Suprapubic skin (tissue), 4 donors: ENCODE data around the gene PLA2R1. TPM values are rescaled to one million over a fixed set of nuclear protein-coding genes. Genes with fewer than 3 reads are reported as not detected.
"Not testable (repeated sequence)": the region's sequence is repeated elsewhere in the genome, so short reads cannot be mapped to it uniquely, and the experiment has no call there.

ENCODE experiments used
- DNase-seq, 2 donors: peaks; one replicate each; pipeline ENCODE4 v3.0.0-alpha.2; 2019; ENCODE audit warnings: low spot score in 2 of 2
- H3K27ac ChIP-seq: fragments of 200-600 bp; sonication (generic); one replicate; pipeline ENCODE4 v1.5.1; 2019
- H3K27me3 ChIP-seq: fragments of 200-600 bp; sonication (generic); one replicate; pipeline ENCODE4 v1.5.1; 2019
- H3K36me3 ChIP-seq: fragments of 200-600 bp; sonication (generic); one replicate; pipeline ENCODE4 v1.5.1; 2019
- H3K4me1 ChIP-seq: fragments of 200-600 bp; sonication (generic); one replicate; pipeline ENCODE4 v1.5.1; 2019
- H3K4me3 ChIP-seq: fragments of 200-600 bp; sonication (generic); one replicate; pipeline ENCODE4 v1.5.1; 2019; ENCODE audit warnings: mild to moderate bottlenecking
- H3K9me3 ChIP-seq: fragments of 200-600 bp; sonication (generic); one replicate; pipeline ENCODE4 v1.5.1; 2019
- CTCF ChIP-seq, 2 donors: fragments of 200-600 bp in 1 of 2; fragments of 450-650 bp in 1 of 2; sonication (generic) in 1 of 2; IDR thresholded peaks; one replicate each; pipeline ENCODE4 v1.5.1; 2016 to 2019; ENCODE audit warnings: antibody characterized with exemption in 2 of 2, mild to moderate bottlenecking in 1 of 2, moderate library complexity in 1 of 2
- EP300 ChIP-seq: sonication (generic); formaldehyde crosslinking; IDR thresholded peaks from one replicate; pipeline ENCODE4 v1.6.1; 2017; ENCODE audit warnings: antibody characterized with exemption
- POLR2A ChIP-seq, 2 donors: fragments of 450-650 bp; IDR thresholded peaks; one replicate each; pipeline ENCODE4 v1.6.1; 2017; ENCODE audit warnings: antibody characterized with exemption in 2 of 2, mild to moderate bottlenecking in 2 of 2, moderate library complexity in 2 of 2
- POLR2AphosphoS5 ChIP-seq, 3 donors: sonication (generic); formaldehyde crosslinking; IDR thresholded peaks; one replicate each; pipeline ENCODE4 v1.6.1; 2017; ENCODE audit warnings: antibody characterized with exemption in 3 of 3
- WGBS: methylation state at CpG from one replicate; pipeline ENCODE4 v1.1.5; 2018; 5-methylcytosine and 5-hydroxymethylcytosine counted together
- total RNA-seq, 4 donors: library from RNA; depleted of rRNA; stranded (reverse); fragments of >200 nt; gene quantifications; one replicate each; pipeline ENCODE4 v1.1.0, GENCODE V29; 2016

Gene PLA2R1
- total RNA-seq, 4 donors from 2014 or later: 31.3 to 68.8 (median 40.8) TPM

GRCh38 chr2:159976527-159977160, 85.8 kb downstream of the PLA2R1 start:
- no peak overlapping the region for H3K27ac ChIP-seq
- no peak for TF ChIP-seq EP300
- no peak for TF ChIP-seq CTCF (IDR thresholded peaks at IDR 0.05)
- no peak for TF ChIP-seq POLR2AphosphoS5 (IDR thresholded peaks at IDR 0.05)
- TF ChIP-seq POLR2A (IDR thresholded peaks at IDR 0.05): no peak
- no peaks in the 10 kb centered on the region for H3K9me3 ChIP-seq
- peaks cover 12% of the 10 kb centered on the region for H3K36me3 ChIP-seq
- H3K4me3 ChIP-seq: no peak overlapping the region
- WGBS: 80% methylated on average over 5 of the region's 5 CpGs
- H3K27me3 ChIP-seq: no peaks in the 10 kb centered on the region
- DNase-seq: no peak
- H3K4me1 ChIP-seq: peaks cover 2% of the 10 kb centered on the region

GRCh38 chr2:159973325-159973724, 89.1 kb downstream of the PLA2R1 start:
- no peak for DNase-seq
- no peak overlapping the region for H3K27ac ChIP-seq
- no peaks in the 10 kb centered on the region for H3K4me1 ChIP-seq
- no peak overlapping the region for H3K4me3 ChIP-seq
- peaks cover 17% of the 10 kb centered on the region for H3K36me3 ChIP-seq
- H3K27me3 ChIP-seq: no peaks in the 10 kb centered on the region
- no peaks in the 10 kb centered on the region for H3K9me3 ChIP-seq
- TF ChIP-seq EP300: no peak
- 100% methylated on average over 1 of the region's 1 CpG for WGBS

- Histone ChIP-seq H3K36me3 (peaks cover 22% of the 10 kb centered on the region), H3K27me3 (no peaks in the 10 kb centered on the region), H3K9me3 (no peaks in the 10 kb centered on the region), H3K4me1 (no peaks in the 10 kb centered on the region), H3K4me3 (no peak overlapping the region), H3K27ac (no peak overlapping the region)
- no peak for TF ChIP-seq CTCF (IDR thresholded peaks at IDR 0.05)
- 63% methylated on average over 7 of the region's 7 CpGs for WGBS
- no peak for DNase-seq
Observed at GRCh38 chr2:159971365-159972152, 90.9 kb downstream of the PLA2R1 start.

- H3K4me1 ChIP-seq, H3K9me3 ChIP-seq, H3K27ac ChIP-seq, DNase-seq, H3K27me3 ChIP-seq, H3K4me3 ChIP-seq: not testable (repeated sequence)
- peaks cover 28% of the 10 kb centered on the region for H3K36me3 ChIP-seq
- WGBS: 95% methylated on average over 1 of the region's 1 CpG
Observed at GRCh38 chr2:159970548-159970947, 91.9 kb downstream of the PLA2R1 start.

- no peak overlapping the region for H3K27ac ChIP-seq
- no peaks in the 10 kb centered on the region for H3K9me3 ChIP-seq
- H3K36me3 ChIP-seq: peaks cover 25% of the 10 kb centered on the region
- no peaks in the 10 kb centered on the region for H3K27me3 ChIP-seq
- H3K4me3 ChIP-seq: no peak overlapping the region
- no peak for TF ChIP-seq POLR2AphosphoS5 (IDR thresholded peaks at IDR 0.05)
- TF ChIP-seq EP300: no peak
- TF ChIP-seq CTCF (IDR thresholded peaks at IDR 0.05): peak; percentile 9 to 25
- TF ChIP-seq POLR2A (IDR thresholded peaks at IDR 0.05): no peak
- WGBS: 5% methylated on average over 2 of the region's 2 CpGs
- no peak for DNase-seq
- no peaks in the 10 kb centered on the region for H3K4me1 ChIP-seq
Observed at GRCh38 chr2:159968279-159968900, 94.0 kb downstream of the PLA2R1 start.

GRCh38 chr2:159963700-159964099, 98.7 kb downstream of the PLA2R1 start:
- Histone ChIP-seq H3K36me3 (peaks cover 13% of the 10 kb centered on the region), H3K27me3 (no peaks in the 10 kb centered on the region), H3K4me3 (no peak overlapping the region), H3K27ac (no peak overlapping the region), H3K9me3 (no peaks in the 10 kb centered on the region), H3K4me1 (peaks cover 20% of the 10 kb centered on the region)
- no peak for DNase-seq
- 88% methylated on average over 7 of the region's 7 CpGs for WGBS
- TF ChIP-seq POLR2A (IDR thresholded peaks at IDR 0.05) (no peak), EP300 (no peak), POLR2AphosphoS5 (IDR thresholded peaks at IDR 0.05) (no peak), CTCF (IDR thresholded peaks at IDR 0.05) (no peak)

GRCh38 chr2:159962513-159962912, 99.9 kb downstream of the PLA2R1 start:
- H3K27ac ChIP-seq, H3K9me3 ChIP-seq, H3K4me3 ChIP-seq, H3K27me3 ChIP-seq, DNase-seq: not testable (repeated sequence)
- Histone ChIP-seq H3K36me3 (peaks cover 20% of the 10 kb centered on the region), H3K4me1 (peaks cover 20% of the 10 kb centered on the region)
